Measurements from ENCODE around the gene ELMO1.

DNA sequence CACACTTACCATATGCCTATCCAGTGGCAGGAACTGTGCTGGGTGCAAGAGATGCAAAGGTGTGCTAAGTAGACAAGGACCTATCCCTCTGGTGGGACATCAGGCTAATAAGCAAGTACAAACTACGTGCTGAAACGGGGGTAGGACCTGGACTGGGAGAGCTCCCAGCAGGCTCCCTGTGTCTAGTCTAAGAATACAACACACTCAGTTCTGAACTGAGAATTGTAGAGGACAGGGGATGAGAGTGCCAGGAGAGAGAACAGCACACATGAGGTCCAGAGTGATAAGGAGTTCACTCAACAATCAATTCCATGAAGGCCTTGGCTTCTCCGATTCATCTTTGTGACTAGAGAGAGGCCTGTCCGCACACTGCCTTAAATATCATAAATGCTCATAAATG is 253.7 kb downstream of the ELMO1 start:
- TF ChIP-seq, protein P1, sequence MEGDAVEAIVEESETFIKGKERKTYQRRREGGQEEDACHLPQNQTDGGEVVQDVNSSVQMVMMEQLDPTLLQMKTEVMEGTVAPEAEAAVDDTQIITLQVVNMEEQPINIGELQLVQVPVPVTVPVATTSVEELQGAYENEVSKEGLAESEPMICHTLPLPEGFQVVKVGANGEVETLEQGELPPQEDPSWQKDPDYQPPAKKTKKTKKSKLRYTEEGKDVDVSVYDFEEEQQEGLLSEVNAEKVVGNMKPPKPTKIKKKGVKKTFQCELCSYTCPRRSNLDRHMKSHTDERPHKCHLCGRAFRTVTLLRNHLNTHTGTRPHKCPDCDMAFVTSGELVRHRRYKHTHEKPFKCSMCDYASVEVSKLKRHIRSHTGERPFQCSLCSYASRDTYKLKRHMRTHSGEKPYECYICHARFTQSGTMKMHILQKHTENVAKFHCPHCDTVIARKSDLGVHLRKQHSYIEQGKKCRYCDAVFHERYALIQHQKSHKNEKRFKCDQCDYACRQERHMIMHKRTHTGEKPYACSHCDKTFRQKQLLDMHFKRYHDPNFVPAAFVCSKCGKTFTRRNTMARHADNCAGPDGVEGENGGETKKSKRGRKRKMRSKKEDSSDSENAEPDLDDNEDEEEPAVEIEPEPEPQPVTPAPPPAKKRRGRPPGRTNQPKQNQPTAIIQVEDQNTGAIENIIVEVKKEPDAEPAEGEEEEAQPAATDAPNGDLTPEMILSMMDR (IDR thresholded peaks at IDR 0.05), result no peak
- TF ChIP-seq POLR2A (IDR thresholded peaks at IDR 0.05) (no peak), EP300 (IDR thresholded peaks at IDR 0.05; ENCODE audit: low read depth) (no peak)

Data from transverse colon (tissue), 3 donors.